IMR-90 (cell line): Measurements from ENCODE around the gene CARMIL1. TPM values are rescaled to one million over a fixed set of nuclear protein-coding genes. Genes with fewer than 3 reads are reported as not detected.

ENCODE experiments used
- ATAC-seq: fragments of 200-7000 bp; cut with Tn5 transposase; 2 replicates; pipeline ENCODE4 v1.9.1; 2020; ENCODE audit warnings: low read depth, mild to moderate bottlenecking, moderate library complexity
- BruUV-seq: library from RNA; stranded (reverse); fragments of 400-500 nt; replicated peaks from 2 replicates; lab custom pipeline; 2021; lab: Mats Ljungman, UMichigan
- CTCF ChIA-PET: fragments of 300-600 bp; formaldehyde crosslinking; extraction: SDS; loops from one replicate; lab custom pipeline; 2021; ENCODE audit warnings: antibody characterized with exemption; lab: Yijun Ruan, JAX
- POLR2A ChIA-PET: fragments of 300-600 bp; sonication (Branson Sonifier 250); formaldehyde crosslinking; loops from one replicate; lab custom pipeline; 2022; ENCODE audit warnings: antibody characterized with exemption; ENCODE audit not compliant: unreplicated experiment; lab: Charles Lee
- DNase-seq: peaks from one replicate; pipeline ENCODE4 v3.0.0; 2013
- H2AFZ ChIP-seq: replicated peaks from 2 replicates; pipeline ENCODE3; 2013; ENCODE audit warnings: low read length, mild to moderate bottlenecking; ENCODE audit not compliant: poor library complexity
- H2AK5ac ChIP-seq: 2 replicates; pipeline ENCODE4 v1.6.1; 2013; ENCODE audit warnings: low read depth, low read length, inconsistent platforms
- H2AK9ac ChIP-seq: replicated peaks from 2 replicates; pipeline ENCODE3; 2013; ENCODE audit warnings: mild to moderate bottlenecking, low read depth, low read length, moderate library complexity; ENCODE audit not compliant: poor library complexity
- H2BK120ac ChIP-seq: 2 replicates; pipeline ENCODE4 v1.6.1; 2013; ENCODE audit warnings: low read depth, low read length, inconsistent platforms
- H2BK15ac ChIP-seq: 3 replicates; pipeline ENCODE4 v1.6.1; 2013; ENCODE audit warnings: low read depth, low read length, inconsistent platforms
- H2BK20ac ChIP-seq: 2 replicates; pipeline ENCODE4 v1.6.1; 2013; ENCODE audit warnings: low read depth, mild to moderate bottlenecking, inconsistent platforms, low read length, moderate library complexity
- H2BK5ac ChIP-seq: 2 replicates; pipeline ENCODE4 v1.6.1; 2013; ENCODE audit warnings: mild to moderate bottlenecking, low read depth, low read length, inconsistent platforms; ENCODE audit not compliant: poor library complexity, severe bottlenecking
- H3K14ac ChIP-seq: replicated peaks from 2 replicates; pipeline ENCODE4 v1.6.1; 2013; ENCODE audit warnings: low read depth, low read length, inconsistent platforms
- H3K18ac ChIP-seq: 2 replicates; pipeline ENCODE4 v1.6.1; 2013; ENCODE audit warnings: low read depth, low read length, control low read depth
- H3K23ac ChIP-seq: 2 replicates; pipeline ENCODE4 v1.6.1; 2013; ENCODE audit warnings: low read depth, low read length, inconsistent platforms
- H3K27ac ChIP-seq: 2 replicates; pipeline ENCODE4 v1.5.1; 2013; ENCODE audit warnings: mild to moderate bottlenecking, control low read depth, low read length; ENCODE audit not compliant: insufficient read depth
- H3K27me3 ChIP-seq: 2 replicates; pipeline ENCODE4 v1.6.1; 2013; ENCODE audit warnings: low read length; ENCODE audit not compliant: control insufficient read depth, insufficient read depth
- H3K36me3 ChIP-seq: 2 replicates; pipeline ENCODE4 v1.6.1; 2013; ENCODE audit warnings: low read length, mixed read lengths; ENCODE audit not compliant: control insufficient read depth, insufficient read depth
- H3K4ac ChIP-seq: 2 replicates; pipeline ENCODE4 v1.6.1; 2013; ENCODE audit warnings: low read depth, low read length, inconsistent platforms
- H3K4me1 ChIP-seq: 2 replicates; pipeline ENCODE4 v1.6.1; 2013; ENCODE audit warnings: low read length, mixed read lengths; ENCODE audit not compliant: control insufficient read depth, insufficient read depth
- H3K4me2 ChIP-seq: 2 replicates; pipeline ENCODE4 v1.6.1; 2013; ENCODE audit warnings: low read depth, mild to moderate bottlenecking, control low read depth, low read length, moderate library complexity
- H3K4me3 ChIP-seq: 2 replicates; pipeline ENCODE4 v1.5.1; 2013; ENCODE audit warnings: low read depth, mild to moderate bottlenecking, control low read depth, low read length, moderate library complexity; ENCODE audit not compliant: insufficient read depth
- H3K56ac ChIP-seq: 2 replicates; pipeline ENCODE4 v1.6.1; 2013; ENCODE audit warnings: low read length, inconsistent platforms; ENCODE audit not compliant: insufficient read depth; ENCODE audit errors: extremely low read depth
- H3K79me1 ChIP-seq, 2 experiments: 2 replicates each; pipeline ENCODE4 v1.6.1; 2013; ENCODE audit warnings: low read length in 2 of 2, inconsistent platforms in 1 of 2, low read depth in 1 of 2
- H3K9ac ChIP-seq: 2 replicates; pipeline ENCODE4 v1.6.1; 2013; ENCODE audit warnings: low read depth, low read length, control low read depth
- H3K9me1 ChIP-seq: 2 replicates; pipeline ENCODE4 v1.6.1; 2013; ENCODE audit warnings: low read length, inconsistent platforms; ENCODE audit not compliant: insufficient read depth
- H3K9me3 ChIP-seq: 2 replicates; pipeline ENCODE4 v1.6.1; 2013; ENCODE audit warnings: low read length; ENCODE audit not compliant: control insufficient read depth, insufficient read depth
- H4K20me1 ChIP-seq: 2 replicates; pipeline ENCODE4 v1.6.1; 2013; ENCODE audit warnings: low read length, inconsistent platforms; ENCODE audit not compliant: insufficient read depth
- H4K5ac ChIP-seq: 2 replicates; pipeline ENCODE4 v1.6.1; 2013; ENCODE audit warnings: mild to moderate bottlenecking, low read depth, low read length, control low read depth
- H4K8ac ChIP-seq, 2 experiments: 2 replicates each; pipeline ENCODE4 v1.6.1; 2013; ENCODE audit warnings: low read depth in 2 of 2, low read length in 2 of 2, control low read depth in 1 of 2, inconsistent platforms in 1 of 2
- H4K91ac ChIP-seq: 2 replicates; pipeline ENCODE4 v1.6.1; 2013; ENCODE audit warnings: low read depth, low read length, inconsistent platforms; ENCODE audit not compliant: insufficient read depth
- BHLHE40 ChIP-seq: fragments of 150-350 bp; IDR thresholded peaks from 2 replicates; pipeline ENCODE4 v1.6.1; 2016; ENCODE audit warnings: mild to moderate bottlenecking, low read depth, low read length
- CEBPB ChIP-seq: IDR thresholded peaks from 2 replicates; pipeline ENCODE4 v1.6.1; 2012; ENCODE audit warnings: low read depth, low read length, improper control_type of control experiment
- FOS ChIP-seq: fragments of 150-350 bp; IDR thresholded peaks from 2 replicates; pipeline ENCODE4 v1.6.1; 2016; ENCODE audit warnings: low read depth, low read length
- MAFK ChIP-seq: IDR thresholded peaks from 2 replicates; pipeline ENCODE4 v1.6.1; 2012; ENCODE audit warnings: low read depth, low read length, improper control_type of control experiment
- MAZ ChIP-seq: IDR thresholded peaks from 2 replicates; pipeline ENCODE4 v1.6.1; 2012; ENCODE audit warnings: low read depth, mild to moderate bottlenecking, low read length, improper control_type of control experiment, moderate library complexity, borderline replicate concordance
- MXI1 ChIP-seq: IDR thresholded peaks from 2 replicates; pipeline ENCODE4 v1.6.1; 2012; ENCODE audit warnings: low read depth, mild to moderate bottlenecking, low read length, moderate library complexity, borderline replicate concordance
- POLR2A ChIP-seq: IDR thresholded peaks from 2 replicates; pipeline ENCODE4 v1.6.1; 2012; ENCODE audit warnings: mild to moderate bottlenecking, low read depth, low read length
- RAD21 ChIP-seq: IDR thresholded peaks from 2 replicates; pipeline ENCODE4 v1.6.1; 2012; ENCODE audit warnings: low read length, improper control_type of control experiment
- RFX5 ChIP-seq: IDR thresholded peaks from 2 replicates; pipeline ENCODE4 v1.8.0; 2012; ENCODE audit warnings: low read depth, mild to moderate bottlenecking, low read length, moderate library complexity
- SMC3 ChIP-seq: fragments of 150-350 bp; IDR thresholded peaks from 2 replicates; pipeline ENCODE4 v1.6.1; 2016; ENCODE audit warnings: low read depth, mild to moderate bottlenecking, antibody characterized with exemption, low read length, moderate library complexity
- WGBS, 2 experiments: methylation state at CpG; one replicate each; pipeline versions ENCODE4 v1.1.5 to v1.1.7; 2013; ENCODE audit warnings: missing lambda C conversion rate in 2 of 2; ENCODE audit not compliant: insufficient read length in 1 of 2; ENCODE audit errors: extremely low coverage in 2 of 2; 5-methylcytosine and 5-hydroxymethylcytosine counted together
- dilution Hi-C: fragments of 300-500 bp; cut with HindIII; formaldehyde crosslinking; loops from one replicate; pipeline ENCODE4 v1.14.3; 2018; ENCODE audit warnings: low sequenced_read_pairs; ENCODE audit not compliant: unreplicated experiment
- in situ Hi-C: fragments of 300-500 bp; cut with MboI; formaldehyde crosslinking; loops from 3 replicates; pipeline ENCODE4 v1.14.3; 2019; ENCODE audit warnings: low sequenced_read_pairs, inconsistent platforms, mixed read lengths
- intact Hi-C: fragments of 100-400 bp; cut with micrococcal nuclease; formaldehyde crosslinking; loops from 2 replicates; pipeline ENCODE4 v1.10.0; 2022
- polyA plus RNA-seq, 3 experiments: library from polyadenylated mRNA; depleted of rRNA; stranded (reverse); fragments of >200 nt; gene quantifications; 2 replicates each; pipeline ENCODE4 v1.2.3, GENCODE V29; 2012; ENCODE audit warnings: low replicate concordance in 1 of 3
- total RNA-seq: library from RNA; depleted of rRNA; stranded (reverse); fragments of >200 nt; gene quantifications from 2 replicates; pipeline ENCODE4 v1.2.3, GENCODE V29; 2012
- TF ChIP-seq, protein P1 (sequence below): fragments of 150-350 bp; IDR thresholded peaks from 2 replicates; pipeline ENCODE4 v1.6.1; 2017; ENCODE audit warnings: mild to moderate bottlenecking, antibody characterized with exemption, low read length, low read depth

CARMIL1 gene
- total and polyA plus RNA-seq, 2 of the 4 experiments (the other 2 are of a cell fraction) = 1.3 to 2.9 TPM

DNA sequence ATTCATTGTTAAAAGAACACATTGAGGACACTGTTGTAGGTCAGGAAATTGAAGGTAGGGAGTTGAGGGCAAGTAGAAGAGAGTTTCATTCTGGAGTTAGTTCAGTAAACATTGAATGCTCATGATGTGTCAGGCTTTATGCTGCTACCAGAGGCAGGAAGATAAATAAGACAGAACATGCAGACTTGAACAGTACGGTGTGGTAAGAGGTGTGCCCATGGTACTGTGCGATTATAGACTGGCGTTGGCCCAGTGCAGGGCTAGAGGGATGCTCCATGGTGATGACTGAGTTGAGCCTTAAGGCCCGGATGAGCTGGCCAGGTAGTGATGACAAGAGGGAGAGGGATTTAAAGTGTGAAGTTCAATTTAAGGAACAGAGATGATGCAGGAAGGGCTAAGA is 50.8 kb downstream of the CARMIL1 start:
- Histone ChIP-seq H3K9ac (no peak overlapping the region), H3K36me3 (no peaks in the 10 kb centered on the region), H2BK5ac (no peak overlapping the region), H3K9me1 (no peaks in the 10 kb centered on the region), H2BK15ac (no peak overlapping the region), H4K8ac (no peak overlapping the region), H3K27me3 (no peaks in the 10 kb centered on the region; the same call in 1 of the 2 replicates), H3K9me3 (no peaks in the 10 kb centered on the region), H3K27ac (no peak overlapping the region), H2AK5ac (no peak overlapping the region), H2AK9ac (no peak overlapping the region), H4K91ac (no peak overlapping the region), H3K4me3 (no peak overlapping the region), H3K18ac (no peak overlapping the region), H4K5ac (no peak overlapping the region), H3K23ac (no peak overlapping the region), H3K56ac (no peak overlapping the region), H2AFZ (no peak overlapping the region), H2BK120ac (no peak overlapping the region), H3K4me1 (peaks cover 4% of the 10 kb centered on the region; the same call in 1 of the 2 replicates), H3K79me1 (peaks cover 0 to 3% of the 10 kb centered on the region in 2 experiments; a peak in 1 of 4 replicates), H3K4ac (no peak overlapping the region), H3K14ac (no peak overlapping the region), H3K4me2 (no peak overlapping the region), H2BK20ac (no peak overlapping the region), H4K20me1 (no peaks in the 10 kb centered on the region; the same call in 1 of the 2 replicates)
- POLR2A ChIA-PET = no interaction called here
- CTCF ChIA-PET = no interaction called here
- in situ Hi-C loops (no loop called here), dilution Hi-C loops (no loop called here), intact Hi-C loops (no loop called here)
- no peak for TF ChIP-seq CEBPB
- TF ChIP-seq MAFK = no peak
- TF ChIP-seq, protein P1, sequence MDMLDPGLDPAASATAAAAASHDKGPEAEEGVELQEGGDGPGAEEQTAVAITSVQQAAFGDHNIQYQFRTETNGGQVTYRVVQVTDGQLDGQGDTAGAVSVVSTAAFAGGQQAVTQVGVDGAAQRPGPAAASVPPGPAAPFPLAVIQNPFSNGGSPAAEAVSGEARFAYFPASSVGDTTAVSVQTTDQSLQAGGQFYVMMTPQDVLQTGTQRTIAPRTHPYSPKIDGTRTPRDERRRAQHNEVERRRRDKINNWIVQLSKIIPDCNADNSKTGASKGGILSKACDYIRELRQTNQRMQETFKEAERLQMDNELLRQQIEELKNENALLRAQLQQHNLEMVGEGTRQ = no peak
- TF ChIP-seq SMC3 = no peak
- TF ChIP-seq RAD21 = no peak
- TF ChIP-seq FOS = no peak
- TF ChIP-seq POLR2A = no peak
- no peak for TF ChIP-seq MAZ
- no peak for TF ChIP-seq BHLHE40
- no peak for TF ChIP-seq MXI1
- no peak for TF ChIP-seq RFX5
- BruUV-seq = no TSS peak
- ATAC-seq (no peak), DNase-seq (no peak)
- WGBS, 2 experiments = 95% methylated on average over 4 of the region's 4 CpGs; no CpG with 5 or more reads in 1 of the 2 experiments
